Aorta (tissue), 5 donors: ENCODE results near the gene SIL1. TPM values are rescaled to one million over a fixed set of nuclear protein-coding genes. Genes with fewer than 3 reads are reported as not detected.

Experiments used
- ATAC-seq: fragments of 200-7000 bp; cut with Tn5 transposase; one replicate; pipeline ENCODE4 v1.9.1; 2022; ENCODE audit warnings: moderate library complexity; ENCODE audit not compliant: low FRiP score
- DNase-seq, 2 donors: peaks; one replicate each; pipeline ENCODE4 v3.0.0-alpha.2; 2020
- H3K27ac ChIP-seq, 2 donors: one replicate each; pipeline ENCODE4 v1.5.1; 2013; ENCODE audit warnings: low read length in 2 of 2, mild to moderate bottlenecking in 2 of 2, moderate library complexity in 2 of 2, control low read depth in 1 of 2, inconsistent platforms in 1 of 2, low read depth in 1 of 2
- H3K27me3 ChIP-seq, 2 donors: one replicate each; pipeline ENCODE4 v1.6.1; 2013; ENCODE audit warnings: control low read depth in 1 of 2, low read length in 1 of 2, mild to moderate bottlenecking in 1 of 2, moderate library complexity in 1 of 2; ENCODE audit not compliant: insufficient read depth in 2 of 2, control insufficient read depth in 1 of 2
- H3K36me3 ChIP-seq, 2 donors: one replicate each; pipeline ENCODE4 v1.6.1; 2013; ENCODE audit warnings: control low read depth in 1 of 2, low read length in 1 of 2, mild to moderate bottlenecking in 1 of 2; ENCODE audit not compliant: insufficient read depth in 2 of 2, control insufficient read depth in 1 of 2
- H3K4me1 ChIP-seq, 2 donors: one replicate each; pipeline ENCODE4 v1.6.1; 2013; ENCODE audit warnings: low read length in 2 of 2, control low read depth in 1 of 2, mild to moderate bottlenecking in 1 of 2, moderate library complexity in 1 of 2; ENCODE audit not compliant: insufficient read depth in 2 of 2, control insufficient read depth in 1 of 2
- H3K4me3 ChIP-seq, 2 donors: one replicate each; pipeline ENCODE4 v1.5.1; 2013; ENCODE audit warnings: low read length in 2 of 2, control low read depth in 1 of 2, mild to moderate bottlenecking in 1 of 2
- H3K9me3 ChIP-seq: one replicate; pipeline ENCODE4 v1.6.1; 2013; ENCODE audit warnings: mild to moderate bottlenecking, low read length; ENCODE audit not compliant: control insufficient read depth
- WGBS, 2 donors: extraction: QIAGEN DNeasy Blood & Tissue Kit; methylation state at CpG; one replicate each; pipeline ENCODE4 v1.1.7; 2013; 5-methylcytosine and 5-hydroxymethylcytosine counted together
- intact Hi-C, 2 donors: fragments of 100-400 bp; cut with DNase I; formaldehyde crosslinking; loops; one replicate each; pipeline versions ENCODE4 v1.14.2 to v1.15.0; 2022
- polyA plus RNA-seq, 2 donors: library from polyadenylated mRNA; stranded (reverse); fragments of 200-250 nt; gene quantifications; one replicate each; pipeline ENCODE4 v1.2.3, GENCODE V29; 2013
- total RNA-seq, 2 donors: library from RNA; stranded (reverse); fragmentation: NEBNext Ultra II Directional; extraction: Animal tissue kit (Norgen Biotek cat#: 25700); gene quantifications; one replicate each; pipeline ENCODE4 v1.2.1, GENCODE V29; 2021
- donor health status: healthy with polysubstance abuse.
- donor health status: Bipolar disorder and iron deficiency.
- donor health status: DM: no; HTN: no; CAD: no.
- donor health status: DM: no; HTN: no; CAD: no.
- donor health status: DM: yes; HTN: yes; CAD: no.

SIL1 gene
- total and polyA plus RNA-seq, 4 donors = 19.4 to 58.9 (median 49.2) TPM

DNA sequence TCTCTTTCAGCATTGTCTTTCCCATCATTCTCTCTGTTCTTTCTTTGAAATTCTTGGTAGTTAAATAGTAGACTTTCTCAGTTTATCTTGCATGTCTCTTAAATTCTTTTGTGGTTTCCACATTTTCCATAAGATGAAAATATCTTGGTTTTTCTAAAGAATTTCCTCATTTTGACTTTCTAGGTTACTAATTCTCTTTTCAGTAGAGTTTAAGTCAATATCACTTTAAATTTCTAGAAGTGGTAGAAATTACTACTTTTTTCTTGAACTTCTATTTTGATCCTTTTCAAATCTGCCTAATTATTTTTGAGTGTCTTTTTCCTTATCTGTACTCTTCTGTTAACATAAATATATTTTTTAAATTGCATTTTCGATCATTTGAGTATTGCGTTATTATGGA is 299.4 kb downstream of the SIL1 start:
- no peak overlapping the region for H3K27ac ChIP-seq
- H3K4me1 ChIP-seq = peaks cover 0 to 4% of the 10 kb centered on the region in 2 donors
- DNase-seq (no peak), ATAC-seq (no peak)
- H3K4me3 ChIP-seq = no peak overlapping the region
- intact Hi-C loops = no loop called here
- H3K9me3 ChIP-seq = no peaks in the 10 kb centered on the region
- H3K36me3 ChIP-seq = peaks cover 0 to 2% of the 10 kb centered on the region in 2 donors
- WGBS, 2 donors = 99 to 100% methylated on average over 2 of the region's 2 CpGs
- no peaks in the 10 kb centered on the region for H3K27me3 ChIP-seq

DNA sequence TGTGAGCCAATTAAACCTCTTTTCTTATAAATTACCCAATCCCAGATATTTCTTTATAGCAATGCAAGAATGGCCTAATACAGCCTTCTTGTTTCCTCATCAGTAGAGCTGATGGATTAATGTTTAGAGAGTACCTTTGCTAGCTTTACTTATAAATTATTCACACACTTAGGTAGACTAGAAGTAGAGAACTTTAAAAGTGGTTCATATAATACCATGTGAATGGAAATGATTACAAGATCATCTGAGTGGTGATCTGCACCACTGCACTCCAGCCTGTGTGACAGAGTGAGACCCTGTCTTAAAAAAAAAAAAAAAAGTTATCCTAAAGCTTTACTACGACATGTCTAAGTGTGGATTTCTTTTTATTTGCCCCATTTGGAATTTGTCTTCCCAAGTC is 299.9 kb downstream of the SIL1 start:
- Histone ChIP-seq H3K27ac (no peak overlapping the region), H3K4me3 (no peak overlapping the region), H3K9me3 (no peaks in the 10 kb centered on the region), H3K27me3 (no peaks in the 10 kb centered on the region), H3K36me3 (peaks cover 0 to 2% of the 10 kb centered on the region in 2 donors), H3K4me1 (peaks cover 0 to 4% of the 10 kb centered on the region in 2 donors)
- ATAC-seq (no peak), DNase-seq (no peak)
- 95 to 100% methylated on average over 1 of the region's 1 CpG for WGBS, 2 donors
- intact Hi-C loops = no loop called here

Other genes starting within 250 kb of the SIL1 start
- gene MATR3, start 95.4 kb upstream of the SIL1 start, total RNA-seq = 100 to 1,000 TPM; 183 to 194 TPM
- 100 to 1,000 TPM; 104 to 163 TPM for gene MATR3, start 95.4 kb upstream of the SIL1 start, polyA plus RNA-seq
- gene PAIP2, start 143.5 kb upstream of the SIL1 start, total RNA-seq = 10 to 100 TPM; 77.6 to 82.1 TPM
- 100 to 1,000 TPM; 102 to 154 TPM for gene PAIP2, start 143.5 kb upstream of the SIL1 start, polyA plus RNA-seq
- gene SLC23A1, start 184.9 kb upstream of the SIL1 start, total RNA-seq = not detected
- gene SLC23A1, start 184.9 kb upstream of the SIL1 start, polyA plus RNA-seq = 1 to 10 TPM in 1 of 2 donors, not detected in 1; 3.1 TPM
- 1 to 10 TPM; 1.3 to 3.9 TPM for gene MZB1, start 191.5 kb upstream of the SIL1 start, total RNA-seq
- gene MZB1, start 191.5 kb upstream of the SIL1 start, polyA plus RNA-seq = 1 to 10 TPM in 1 of 2 donors, under 1 TPM in 1; 0.64 to 1.8 TPM
- 1 to 10 TPM; 2.0 to 3.0 TPM for gene PROB1, start 196.7 kb upstream of the SIL1 start, total RNA-seq
- gene PROB1, start 196.7 kb upstream of the SIL1 start, polyA plus RNA-seq = under 1 TPM; 0.13 to 0.31 TPM
- gene SPATA24, start 205.7 kb upstream of the SIL1 start, total RNA-seq = 1 to 10 TPM; 2.2 to 3.1 TPM
- gene SPATA24, start 205.7 kb upstream of the SIL1 start, polyA plus RNA-seq = 1 to 10 TPM; 6.3 to 7.7 TPM
- gene DNAJC18, start 241.2 kb upstream of the SIL1 start, total RNA-seq = 10 to 100 TPM; 18.5 to 26.4 TPM
- gene DNAJC18, start 241.2 kb upstream of the SIL1 start, polyA plus RNA-seq = 1 to 10 TPM; 4.3 to 9.7 TPM